Measurements from ENCODE around the gene TTLL12. TPM values are rescaled to one million over a fixed set of nuclear protein-coding genes. Genes with fewer than 3 reads are reported as not detected.

The TTLL12 gene
- total and polyA plus RNA-seq, 2 of the 8 experiments (the other 6 are each of a cell fraction or from before 2014, with no cell fraction given), result 101 to 124 TPM

- Histone ChIP-seq H4K8ac (ENCODE audit: extremely low read depth, insufficient read depth, low read length) (no peak overlapping the region), H3K14ac (ENCODE audit: insufficient read length) (no peak overlapping the region), H2BK120ac (replicated peaks; ENCODE audit: low read depth, low read length) (no peak overlapping the region), H2BK20ac (ENCODE audit: low read length) (no peak overlapping the region), H2BK15ac (ENCODE audit: low read length) (no peak overlapping the region), H3K9me3 (ENCODE audit: insufficient read depth in 2 of 2, low read depth in 1 of 2, low read length in 1 of 2) (no peaks in the 10 kb centered on the region), H2BK12ac (ENCODE audit: low read depth, low read length) (no peak overlapping the region), H2BK5ac (ENCODE audit: low read depth, low read length) (no peak overlapping the region), H2AFZ (ENCODE audit: low read length) (no peak overlapping the region), H3K79me1 (ENCODE audit: low read depth, low read length) (peaks cover 10% of the 10 kb centered on the region; the same call in 1 of the 2 replicates), H3K18ac (ENCODE audit: extremely low read depth, low read length) (no peak overlapping the region), H3K79me2 (ENCODE audit: control insufficient read depth in 1 of 2, insufficient read depth in 2 of 2, low read length in 2 of 2) (peaks cover 0 to 24% of the 10 kb centered on the region in 2 experiments; a peak in 3 of 4 replicates), H3K23ac (ENCODE audit: insufficient read length) (no peak overlapping the region), H4K91ac (replicated peaks; ENCODE audit: insufficient read length, low read length) (no peak overlapping the region), H3K56ac (replicated peaks; ENCODE audit: insufficient read length, low read depth, low read length) (no peak overlapping the region), H3K36me3 (ENCODE audit: control insufficient read depth in 2 of 4, insufficient read depth in 4 of 4, low read length in 3 of 4) (peaks cover 19 to 42% (median 37%) of the 10 kb centered on the region in 4 experiments; a peak in 7 of 8 replicates), H3K27ac (ENCODE audit: low read depth, low read length) (no peak overlapping the region), H4K20me1 (replicated peaks in 1 of 2; ENCODE audit: control insufficient read depth in 1 of 2, insufficient read depth in 2 of 2, low read length in 2 of 2) (peaks cover 4 to 24% of the 10 kb centered on the region in 2 experiments), H3K9ac (replicated peaks in 1 of 4; ENCODE audit: extremely low read depth in 1 of 4, low read depth in 3 of 4, low read length in 3 of 4) (no peak overlapping the region), H3K4ac (replicated peaks; ENCODE audit: insufficient read length, low read depth, low read length) (no peak overlapping the region), H3K4me1 (replicated peaks in 1 of 4; ENCODE audit: control insufficient read depth in 3 of 4, insufficient read depth in 4 of 4, low read length in 3 of 4) (peaks cover 0 to 8% (median 3%) of the 10 kb centered on the region in 4 experiments; a peak in 5 of 7 replicates), H3K4me2 (ENCODE audit: insufficient read depth in 1 of 2, low read depth in 2 of 2, low read length in 2 of 2) (no peak overlapping the region), H3K4me3 (ENCODE audit: extremely low read depth in 1 of 4, insufficient read depth in 2 of 4, low read depth in 3 of 4, low read length in 4 of 4) (no peak overlapping the region), H2AK5ac (ENCODE audit: low read depth, low read length) (no peak overlapping the region), H3K23me2 (ENCODE audit: low read depth, low read length) (peaks cover under 1% of the 10 kb centered on the region; the same call in 1 of the 2 replicates), H4K5ac (ENCODE audit: insufficient read length, low read depth, low read length) (no peak overlapping the region), H3K27me3 (replicated peaks in 1 of 4; ENCODE audit: control insufficient read depth in 3 of 4, extremely low read depth in 1 of 4, insufficient read depth in 3 of 4, low read length in 3 of 4) (no peaks in the 10 kb centered on the region)
- WGBS, 2 experiments (ENCODE audit: extremely low coverage in 1 of 2, insufficient coverage in 1 of 2, insufficient read length in 1 of 2, insufficient replicate concordance in 2 of 2, low coverage in 1 of 2, low lambda C conversion rate in 2 of 2, missing lambda C conversion rate in 1 of 2), result 97% methylated on average over 14 of the region's 15 CpGs; no CpG with 5 or more reads in 1 of the 2 experiments
- DNase-seq (ENCODE audit: low read depth in 1 of 2, low spot score in 2 of 2) (no peak), FAIRE-seq (no peak)
- ChIA-PET POLR2A (ENCODE audit: partially characterized antibody) (interaction anchor here (1.4 to 5.0 kb wide), 5 partner anchors 9 to 32 kb away, joined by 3 to 29 read pairs (median 5); no protein-coding TSS in a partner anchor), CTCF (ENCODE audit: partially characterized antibody) (interaction anchor here (0.8 to 12.4 kb wide), 4 partner anchors 10 to 90 kb away, joined by 3 to 104 read pairs (median 4); no protein-coding TSS in a partner anchor)
- TF ChIP-seq, protein P1, sequence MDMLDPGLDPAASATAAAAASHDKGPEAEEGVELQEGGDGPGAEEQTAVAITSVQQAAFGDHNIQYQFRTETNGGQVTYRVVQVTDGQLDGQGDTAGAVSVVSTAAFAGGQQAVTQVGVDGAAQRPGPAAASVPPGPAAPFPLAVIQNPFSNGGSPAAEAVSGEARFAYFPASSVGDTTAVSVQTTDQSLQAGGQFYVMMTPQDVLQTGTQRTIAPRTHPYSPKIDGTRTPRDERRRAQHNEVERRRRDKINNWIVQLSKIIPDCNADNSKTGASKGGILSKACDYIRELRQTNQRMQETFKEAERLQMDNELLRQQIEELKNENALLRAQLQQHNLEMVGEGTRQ (IDR thresholded peaks at IDR 0.05; ENCODE audit: low read length), result no peak
Observed at GRCh38 chr22:43180670-43181069, 6.3 kb downstream of the TTLL12 start.
